ENCODE results near the gene LIPG.
"Not testable (repeated sequence)": the region's sequence is repeated elsewhere in the genome, so short reads cannot be mapped to it uniquely, and the experiment has no call there.

The LIPG gene

DNA sequence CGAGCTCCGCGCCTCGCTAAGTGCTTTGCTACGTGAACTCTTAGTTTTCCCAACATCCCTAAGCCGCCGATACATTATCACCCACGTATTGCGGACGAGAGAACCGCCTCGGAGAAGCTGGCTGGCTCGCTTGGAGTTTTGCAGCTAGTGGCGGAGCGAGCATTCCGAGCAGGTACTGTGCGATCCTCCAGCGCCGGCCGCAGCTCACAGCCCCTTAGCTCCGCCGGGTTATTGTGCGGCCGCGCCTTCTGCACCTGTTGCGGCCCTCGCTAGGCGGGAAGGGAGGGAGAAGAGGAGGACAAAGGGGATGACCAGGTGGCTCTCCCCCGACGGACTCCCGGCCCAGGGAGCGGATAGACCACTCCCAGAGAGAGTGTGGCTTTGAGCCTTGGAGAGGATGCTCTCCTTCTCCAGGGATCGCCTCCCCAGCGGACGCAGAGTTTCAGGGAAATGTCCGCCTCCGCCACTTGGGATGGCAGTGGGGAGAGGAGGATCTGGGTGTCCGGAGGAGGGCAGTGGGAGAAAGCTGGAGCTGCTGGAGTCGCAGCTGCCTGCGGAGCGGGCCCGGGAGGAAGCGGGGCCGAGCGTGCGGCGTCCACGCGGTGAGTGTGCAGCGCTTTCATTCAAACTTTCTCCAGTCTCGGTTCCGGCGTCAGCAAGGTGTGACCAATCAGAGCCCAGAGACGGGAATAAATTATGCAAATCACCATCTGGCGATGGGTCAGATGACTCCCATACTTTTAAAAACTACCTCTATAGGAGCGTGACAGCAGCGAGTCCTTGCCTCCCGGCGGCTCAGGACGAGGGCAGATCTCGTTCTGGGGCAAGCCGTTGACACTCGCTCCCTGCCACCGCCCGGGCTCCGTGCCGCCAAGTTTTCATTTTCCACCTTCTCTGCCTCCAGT lies at the start of gene LIPG:
TSS of gene LIPG (plus strand) at position 769 of the 905 bp plus-strand sequence. CDS start 252 bp downstream, outside the sequence.
- peak; percentile 53 for DNase-seq

- not testable (repeated sequence) for DNase-seq
Observed at GRCh38 chr18:49512876-49513275, 49.0 kb upstream of the LIPG start.

DNA sequence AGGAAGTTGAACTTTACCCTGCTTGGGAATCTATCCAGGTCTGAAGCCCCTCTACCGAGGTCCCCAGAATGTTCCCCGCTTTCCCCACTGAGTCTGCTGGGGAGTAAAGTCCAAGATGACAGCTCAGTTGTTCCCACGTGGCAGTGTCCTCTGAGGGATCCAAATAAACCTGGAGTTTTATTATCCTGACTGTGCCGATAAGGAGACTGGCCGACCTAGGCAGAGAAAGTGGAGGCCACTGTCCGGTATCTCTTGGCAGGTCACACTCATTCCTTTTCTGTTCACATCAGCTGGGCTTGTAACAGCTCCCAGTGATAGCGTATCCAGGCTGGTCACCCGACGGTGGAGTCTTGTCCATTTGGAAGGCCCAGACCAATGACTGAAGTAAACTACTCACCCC lies 47.3 kb upstream of the LIPG start:
- DNase-seq = no peak

DNA sequence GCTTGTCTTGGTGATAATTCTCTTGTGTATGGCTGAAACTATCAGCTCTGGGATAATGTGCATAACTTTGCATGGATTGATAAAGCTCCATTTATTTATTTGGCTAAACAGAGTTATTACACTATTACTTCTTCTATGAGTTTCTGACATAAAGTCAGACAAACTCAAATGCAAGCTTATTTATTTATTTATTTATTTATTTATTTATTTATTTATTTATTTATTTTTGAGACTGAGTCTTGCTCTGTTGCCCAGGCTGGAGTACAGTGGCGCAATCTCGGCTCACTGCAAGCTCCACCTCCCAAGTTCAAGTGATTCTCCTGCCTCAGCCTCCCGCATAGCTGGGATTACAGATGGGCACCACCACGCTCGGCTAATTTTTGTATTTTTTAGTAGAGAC lies 46.9 kb upstream of the LIPG start:
- DNase-seq = not testable (repeated sequence)

GRCh38 chr18:49515516-49515915 lies 46.3 kb upstream of the LIPG start:
- DNase-seq = no peak

- no peak for DNase-seq
Observed at GRCh38 chr18:49517483-49517882, 44.4 kb upstream of the LIPG start.

DNA sequence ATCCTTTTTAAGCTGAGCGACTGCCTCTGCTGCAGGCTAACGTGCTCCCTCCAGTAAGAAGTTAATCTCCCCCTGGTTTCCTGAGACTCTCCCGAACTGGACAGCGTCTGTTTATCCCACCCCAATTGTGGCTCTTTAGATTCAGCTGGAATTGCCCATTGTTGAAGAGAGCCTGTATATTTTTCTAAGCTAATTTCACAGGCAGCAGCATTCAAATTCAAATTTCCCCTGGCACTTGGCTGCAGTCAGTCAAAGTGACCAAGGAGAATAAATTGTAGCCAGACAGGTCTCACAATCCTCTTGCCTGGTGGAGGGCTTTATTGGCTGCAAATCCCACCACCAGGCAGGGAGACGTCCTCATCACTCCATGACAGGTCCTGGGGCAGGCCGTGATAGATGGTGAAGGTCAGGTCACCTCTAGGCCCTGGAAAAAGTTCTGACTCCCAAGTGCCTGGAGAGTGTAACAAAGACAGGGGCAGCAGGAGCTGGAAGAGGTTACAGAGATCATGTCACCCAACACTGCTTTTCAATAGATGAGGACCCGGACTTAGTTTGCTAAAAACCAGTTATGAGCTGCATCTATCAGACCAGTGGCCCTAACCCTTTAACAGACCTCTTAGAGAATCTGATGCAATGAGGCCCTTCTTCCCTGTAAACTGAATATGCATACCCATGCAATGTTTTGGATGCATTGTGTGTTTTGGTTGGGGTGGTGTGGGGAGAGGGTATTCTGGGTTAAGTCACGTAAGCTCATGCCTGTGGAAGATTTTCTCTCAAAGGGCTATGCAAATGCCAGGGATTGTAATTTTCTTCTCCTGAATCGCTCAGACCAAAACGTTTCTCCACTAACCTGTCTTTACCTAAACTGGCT lies 42.5 kb upstream of the LIPG start:
- no peak for DNase-seq

GRCh38 chr18:49520661-49521145 lies 41.2 kb upstream of the LIPG start:
- peak; percentile 6 for DNase-seq

- no peak for DNase-seq
Observed at GRCh38 chr18:49521216-49521835, 40.5 kb upstream of the LIPG start.

DNA sequence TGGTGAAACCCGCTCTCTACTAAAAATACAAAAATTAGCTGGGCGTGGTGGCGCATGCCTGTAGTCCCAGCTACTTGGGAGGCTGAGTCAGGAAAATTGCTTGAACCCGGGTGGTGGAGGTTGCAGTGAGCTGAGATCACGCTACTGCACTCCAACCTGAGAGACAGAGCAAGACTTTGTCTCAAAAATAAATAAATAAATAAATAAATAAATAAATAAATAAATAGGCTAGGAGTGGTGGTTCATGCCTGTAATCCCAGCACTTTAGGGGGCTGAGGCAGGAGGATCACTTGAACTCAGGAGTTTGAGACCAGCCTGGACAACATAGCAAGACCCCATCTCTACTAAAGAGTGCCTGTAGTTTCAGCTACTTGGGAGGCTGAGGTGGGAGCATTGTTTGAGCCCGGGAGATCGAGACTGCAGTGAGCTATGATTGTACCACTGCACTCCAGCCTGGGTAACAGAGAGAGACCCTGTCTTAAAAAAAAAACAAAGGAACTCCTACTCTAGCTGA lies 38.2 kb upstream of the LIPG start:
- not testable (repeated sequence) for DNase-seq

GRCh38 chr18:49524349-49524748 lies 37.5 kb upstream of the LIPG start:
- DNase-seq = no peak

DNA sequence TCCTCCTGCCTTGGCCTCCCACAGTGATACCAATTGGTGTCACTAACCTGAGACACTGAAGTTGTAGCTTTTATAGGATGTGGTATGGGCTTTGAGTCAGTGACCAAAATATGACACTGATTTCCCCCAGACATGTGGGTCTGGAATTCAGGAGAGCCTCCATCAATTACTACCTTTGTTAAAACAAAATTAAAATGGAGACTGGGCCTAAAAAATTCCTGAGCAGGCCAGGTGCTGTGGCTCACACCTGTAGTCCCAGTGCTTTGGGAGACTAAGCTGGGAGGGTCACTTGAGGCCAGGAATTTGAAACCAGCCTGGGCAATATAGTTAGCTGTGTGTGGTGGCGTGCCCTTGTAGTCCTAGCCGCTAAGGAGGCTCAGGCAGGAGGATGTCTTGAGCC lies 36.9 kb upstream of the LIPG start:
- DNase-seq = no peak

GRCh38 chr18:49525981-49526380 lies 35.9 kb upstream of the LIPG start:
- DNase-seq = no peak

DNA sequence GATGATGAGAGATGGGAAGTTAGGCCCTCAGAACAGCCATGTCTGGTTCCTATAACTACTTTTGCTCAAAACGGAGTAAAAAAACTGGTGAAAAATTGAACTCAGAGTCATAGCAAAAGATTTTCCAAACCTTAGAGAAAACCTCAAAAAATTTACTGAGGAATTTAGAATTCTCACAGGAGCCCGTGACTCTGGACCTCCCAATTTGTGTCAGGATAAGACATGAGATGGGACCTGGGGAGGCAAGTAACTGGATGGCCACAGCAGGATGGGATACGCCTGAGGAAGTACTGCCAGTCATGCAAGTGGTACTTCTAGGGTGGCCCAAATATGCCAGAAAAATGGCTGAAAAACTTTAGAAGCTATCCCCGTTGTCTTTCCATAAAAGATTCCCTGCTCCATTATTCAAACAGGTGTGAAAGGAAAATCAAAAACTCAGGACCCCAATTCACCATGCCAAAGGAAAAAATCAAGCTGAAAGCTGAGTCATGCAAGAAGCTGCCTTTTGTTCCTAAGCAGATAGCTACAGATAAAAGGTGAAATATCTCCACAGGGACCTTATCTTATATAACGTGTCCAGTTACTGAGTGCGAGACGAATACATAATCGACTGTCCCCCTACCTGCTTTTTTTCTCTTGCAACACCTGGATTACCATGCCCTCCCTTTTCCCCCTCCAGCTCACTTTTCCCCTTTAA lies 34.1 kb upstream of the LIPG start:
- DNase-seq = no peak

DNA sequence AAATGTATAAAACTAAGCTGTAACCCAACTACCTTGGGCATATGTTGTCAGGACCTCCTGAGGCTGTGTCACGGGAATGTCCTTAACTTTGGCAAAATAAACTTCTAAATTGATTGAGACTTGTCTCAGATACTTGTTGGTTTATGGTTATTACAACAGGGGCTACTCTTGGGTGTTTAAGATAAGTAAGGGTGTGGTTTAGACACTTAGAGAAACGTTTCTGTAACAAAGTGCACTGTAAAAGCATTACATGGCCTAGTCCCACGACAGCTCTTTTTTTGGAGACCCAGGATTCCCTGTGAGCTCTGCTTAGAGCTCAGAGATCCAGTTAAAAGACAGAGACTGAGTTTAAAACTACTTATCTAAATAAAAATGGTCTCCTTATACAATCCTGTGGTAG lies 32.3 kb upstream of the LIPG start:
- no peak for DNase-seq

- no peak for DNase-seq
Observed at GRCh38 chr18:49531678-49532153, 30.1 kb upstream of the LIPG start.

DNA sequence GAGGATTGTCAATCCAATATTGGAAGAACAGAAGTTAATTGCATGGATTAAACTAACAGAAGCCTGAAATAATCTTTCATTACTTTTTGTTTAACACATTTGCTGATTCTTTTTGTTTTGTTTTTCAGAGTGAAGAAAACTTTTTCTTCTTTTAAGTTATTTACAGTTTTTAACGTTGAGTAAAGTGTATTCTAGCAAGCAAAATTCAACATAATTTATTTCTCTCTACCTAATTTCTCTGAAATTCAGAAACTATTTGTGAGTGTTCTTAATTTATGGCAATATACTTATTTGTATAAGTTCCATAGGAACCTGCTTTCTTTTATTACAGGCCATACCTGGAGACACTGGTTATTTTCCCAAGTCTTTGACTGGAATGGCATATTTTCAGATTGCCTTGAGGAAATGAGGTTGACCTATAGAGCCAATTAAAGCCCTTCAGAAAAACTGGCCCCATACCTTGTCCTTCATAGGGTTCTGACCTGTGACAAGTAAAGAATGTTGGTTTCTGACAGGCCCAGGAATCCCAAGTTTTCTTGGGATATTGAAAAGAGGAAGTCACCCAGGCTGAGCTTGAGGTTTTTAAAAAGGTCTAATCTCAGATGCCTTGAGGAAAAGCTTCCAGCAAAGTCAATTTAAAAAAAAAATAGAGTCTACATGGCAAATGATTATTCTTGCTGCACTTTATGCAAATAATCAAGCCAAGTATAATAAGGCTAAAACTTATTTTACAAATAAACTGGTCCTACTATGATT lies 26.8 kb upstream of the LIPG start:
- no peak for DNase-seq

DNA sequence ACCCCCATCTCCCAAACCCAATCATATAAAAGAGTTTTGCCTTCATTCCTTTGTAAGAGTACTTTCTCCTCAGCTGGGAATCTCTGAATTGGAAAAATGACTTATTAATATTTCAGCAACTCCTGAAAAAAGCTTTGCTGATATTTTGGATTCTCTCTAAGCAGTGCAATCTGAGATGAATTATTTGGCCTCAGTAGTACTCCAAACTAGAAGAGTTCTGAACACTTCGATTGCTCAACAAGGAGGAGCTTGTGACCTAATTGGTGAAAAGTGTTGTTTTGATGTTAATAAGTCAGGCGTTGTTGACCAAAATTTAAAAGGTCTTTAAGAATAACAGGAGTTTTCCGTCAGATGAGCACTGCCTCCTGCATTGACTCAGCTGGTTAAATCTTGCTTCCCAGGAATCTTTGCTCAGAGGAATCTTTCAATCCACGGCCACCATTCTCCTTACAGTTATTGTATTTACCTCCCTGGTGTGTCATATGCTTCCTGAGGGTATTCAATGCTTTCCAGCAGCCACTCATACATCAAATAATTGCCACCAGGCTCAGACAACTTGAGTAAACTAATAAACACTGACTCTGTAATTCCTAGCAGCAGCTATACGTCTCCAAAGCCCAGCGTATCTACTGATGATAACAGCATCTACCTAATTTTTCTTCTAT lies 24.5 kb upstream of the LIPG start:
- DNase-seq = no peak

DNA sequence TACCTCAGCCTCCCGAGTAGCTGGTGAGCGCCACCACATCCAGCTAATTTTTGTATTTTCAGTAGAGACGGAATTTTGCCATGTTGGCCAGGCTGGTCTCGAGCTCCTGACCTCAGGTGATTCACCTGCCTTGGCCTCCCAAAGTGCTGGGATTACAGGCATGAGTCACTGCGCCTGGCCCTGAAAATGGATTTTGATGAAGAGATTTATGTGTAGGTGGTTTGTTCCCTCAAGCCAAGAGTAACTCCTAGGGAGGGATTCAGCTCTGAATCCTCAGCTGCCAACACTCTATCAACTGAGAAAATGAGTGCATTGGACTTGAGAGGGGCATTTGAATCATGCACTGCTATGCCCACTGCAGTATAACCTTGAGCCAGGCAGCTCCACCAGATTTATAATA lies 17.5 kb upstream of the LIPG start:
- no peak for DNase-seq

DNA sequence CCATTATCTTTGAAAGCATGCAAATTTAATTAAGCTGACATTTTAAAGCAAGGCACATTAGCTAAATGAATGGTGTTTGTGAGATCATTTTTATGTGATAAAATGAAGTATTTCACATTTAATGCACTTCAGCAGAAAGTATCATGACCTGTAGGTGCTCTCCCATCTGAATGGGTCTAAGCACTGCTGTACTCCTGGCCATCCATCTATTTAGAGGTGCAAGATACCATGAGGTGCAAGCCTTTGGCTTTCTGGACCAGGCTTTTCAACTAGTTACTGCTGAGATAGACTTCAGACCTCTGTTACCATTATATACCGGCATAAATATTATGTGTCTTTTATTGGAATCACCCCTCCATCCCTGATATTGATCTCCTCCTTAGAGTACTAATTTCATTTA lies 15.6 kb upstream of the LIPG start:
- DNase-seq = no peak

Measured in EL (cell line).